VCaP (cell line): ENCODE results near the gene SMCHD1.

Experiments
- H3K27ac ChIP-seq: fragments of 450-650 bp; 2 replicates; pipeline ENCODE4 v1.5.1; 2017
- TF ChIP-seq, protein P1 (sequence below): fragments of 450-650 bp; conservative IDR thresholded peaks from 2 replicates; pipeline ENCODE4 v1.5.1; 2017; ENCODE audit warnings: mild to moderate bottlenecking, moderate library complexity

The SMCHD1 gene

DNA sequence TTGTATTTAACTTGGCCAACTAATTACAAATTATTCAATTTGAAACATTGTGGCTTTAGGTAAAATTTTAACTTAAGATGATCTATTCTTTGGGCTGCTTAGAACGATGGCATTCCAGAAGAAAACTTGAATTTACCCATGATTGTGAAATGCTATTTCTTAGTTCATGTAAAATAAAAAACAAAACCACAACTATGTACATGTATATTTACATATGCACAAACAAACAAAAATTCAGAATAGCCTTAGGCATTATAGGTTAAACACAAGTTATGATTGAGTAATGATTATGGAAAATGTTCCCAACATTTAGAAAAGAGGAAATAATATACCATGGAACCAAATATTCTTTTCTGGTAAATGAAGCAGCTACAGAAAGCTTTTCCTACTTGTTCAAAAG lies 3.5 kb upstream of the SMCHD1 start:
- TF ChIP-seq, protein P1, sequence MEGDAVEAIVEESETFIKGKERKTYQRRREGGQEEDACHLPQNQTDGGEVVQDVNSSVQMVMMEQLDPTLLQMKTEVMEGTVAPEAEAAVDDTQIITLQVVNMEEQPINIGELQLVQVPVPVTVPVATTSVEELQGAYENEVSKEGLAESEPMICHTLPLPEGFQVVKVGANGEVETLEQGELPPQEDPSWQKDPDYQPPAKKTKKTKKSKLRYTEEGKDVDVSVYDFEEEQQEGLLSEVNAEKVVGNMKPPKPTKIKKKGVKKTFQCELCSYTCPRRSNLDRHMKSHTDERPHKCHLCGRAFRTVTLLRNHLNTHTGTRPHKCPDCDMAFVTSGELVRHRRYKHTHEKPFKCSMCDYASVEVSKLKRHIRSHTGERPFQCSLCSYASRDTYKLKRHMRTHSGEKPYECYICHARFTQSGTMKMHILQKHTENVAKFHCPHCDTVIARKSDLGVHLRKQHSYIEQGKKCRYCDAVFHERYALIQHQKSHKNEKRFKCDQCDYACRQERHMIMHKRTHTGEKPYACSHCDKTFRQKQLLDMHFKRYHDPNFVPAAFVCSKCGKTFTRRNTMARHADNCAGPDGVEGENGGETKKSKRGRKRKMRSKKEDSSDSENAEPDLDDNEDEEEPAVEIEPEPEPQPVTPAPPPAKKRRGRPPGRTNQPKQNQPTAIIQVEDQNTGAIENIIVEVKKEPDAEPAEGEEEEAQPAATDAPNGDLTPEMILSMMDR, result no peak
- no peak overlapping the region for H3K27ac ChIP-seq

DNA sequence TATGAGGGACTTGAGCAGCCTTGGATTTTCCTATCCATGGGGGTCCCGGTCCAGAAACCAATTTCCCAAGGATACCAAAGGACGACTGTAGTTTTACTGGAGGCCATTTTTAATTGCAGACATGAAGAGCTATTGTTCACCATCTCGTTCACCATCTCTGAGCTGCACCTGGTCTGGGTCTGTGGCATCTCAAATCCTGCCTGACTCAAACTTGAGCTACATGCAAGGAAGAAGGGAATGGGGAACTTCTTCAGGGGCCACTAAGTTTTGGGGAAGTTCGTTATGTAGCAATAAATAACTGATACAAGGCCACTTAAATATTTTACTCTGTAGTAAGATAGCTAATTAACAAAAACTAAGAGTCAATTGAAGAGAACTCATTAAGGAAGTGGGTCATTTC lies 2.1 kb upstream of the SMCHD1 start:
- TF ChIP-seq, protein P1, result no peak
- no peak overlapping the region for H3K27ac ChIP-seq

DNA sequence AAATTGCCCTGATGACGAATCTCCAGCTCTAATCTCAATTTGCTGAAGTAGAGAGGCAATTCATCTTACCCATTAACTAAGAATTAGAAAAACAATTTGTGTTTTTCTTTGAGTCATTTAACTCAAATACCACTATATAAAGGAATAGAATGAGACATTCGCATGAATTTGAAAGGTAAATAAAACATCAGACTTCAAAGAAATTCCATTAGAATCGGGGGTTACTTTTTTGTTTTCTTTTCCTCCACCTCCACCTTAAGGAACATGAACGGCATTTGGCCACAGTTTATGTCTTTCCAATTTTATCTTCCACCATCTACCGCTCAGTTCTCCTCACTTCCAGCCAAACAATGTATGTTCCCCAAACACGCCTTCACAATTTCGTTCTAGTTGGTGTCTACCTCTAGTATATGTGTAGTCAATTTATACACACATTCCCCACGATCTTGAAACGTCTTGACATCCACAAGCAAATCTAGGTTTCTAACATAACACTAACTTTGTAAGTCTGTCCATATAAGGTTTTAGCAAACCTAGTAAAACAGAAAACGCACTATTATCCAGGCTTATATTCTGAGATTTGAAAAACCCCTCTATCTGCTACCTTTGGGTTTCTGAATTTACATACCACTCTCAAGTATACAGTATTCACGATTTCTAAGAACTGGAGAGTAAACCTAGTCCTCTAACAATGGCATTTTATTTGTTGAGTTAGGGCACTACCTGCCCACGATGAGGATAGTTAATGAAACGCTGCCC lies 1.2 kb upstream of the SMCHD1 start:
- peak overlapping the region; percentile 93 for H3K27ac ChIP-seq
- TF ChIP-seq, protein P1, result no peak

DNA sequence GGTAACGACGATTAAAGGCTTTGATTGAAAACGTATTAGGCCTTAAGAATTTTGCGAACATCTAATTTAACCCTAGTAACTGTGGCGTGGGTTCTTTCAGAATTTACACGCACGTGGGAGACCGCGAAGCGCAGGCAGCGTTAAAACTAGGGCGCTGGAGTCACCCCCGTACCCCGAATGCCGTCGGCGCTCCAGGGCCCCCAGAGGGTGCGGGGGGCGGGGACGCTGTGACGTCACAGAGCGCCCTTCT lies 673 bp upstream of the SMCHD1 start:
- H3K27ac ChIP-seq, result peak overlapping the region; percentile 93
- TF ChIP-seq, protein P1, result no peak

DNA sequence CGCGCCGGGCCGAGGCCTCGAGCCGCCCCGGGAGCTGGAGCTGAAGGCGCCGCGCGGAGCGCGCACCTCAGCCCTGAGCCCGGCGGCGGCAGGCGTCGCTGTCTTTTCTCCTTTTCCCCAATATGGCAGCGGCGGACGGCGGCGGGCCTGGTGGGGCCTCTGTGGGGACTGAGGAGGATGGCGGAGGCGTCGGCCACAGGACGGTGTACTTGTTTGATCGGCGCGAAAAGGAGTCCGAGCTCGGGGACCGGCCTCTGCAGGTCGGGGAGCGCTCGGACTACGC lies 369 bp downstream of the SMCHD1 start:
- TF ChIP-seq, protein P1, result no peak
- peak overlapping the region; percentile 93 for H3K27ac ChIP-seq

DNA sequence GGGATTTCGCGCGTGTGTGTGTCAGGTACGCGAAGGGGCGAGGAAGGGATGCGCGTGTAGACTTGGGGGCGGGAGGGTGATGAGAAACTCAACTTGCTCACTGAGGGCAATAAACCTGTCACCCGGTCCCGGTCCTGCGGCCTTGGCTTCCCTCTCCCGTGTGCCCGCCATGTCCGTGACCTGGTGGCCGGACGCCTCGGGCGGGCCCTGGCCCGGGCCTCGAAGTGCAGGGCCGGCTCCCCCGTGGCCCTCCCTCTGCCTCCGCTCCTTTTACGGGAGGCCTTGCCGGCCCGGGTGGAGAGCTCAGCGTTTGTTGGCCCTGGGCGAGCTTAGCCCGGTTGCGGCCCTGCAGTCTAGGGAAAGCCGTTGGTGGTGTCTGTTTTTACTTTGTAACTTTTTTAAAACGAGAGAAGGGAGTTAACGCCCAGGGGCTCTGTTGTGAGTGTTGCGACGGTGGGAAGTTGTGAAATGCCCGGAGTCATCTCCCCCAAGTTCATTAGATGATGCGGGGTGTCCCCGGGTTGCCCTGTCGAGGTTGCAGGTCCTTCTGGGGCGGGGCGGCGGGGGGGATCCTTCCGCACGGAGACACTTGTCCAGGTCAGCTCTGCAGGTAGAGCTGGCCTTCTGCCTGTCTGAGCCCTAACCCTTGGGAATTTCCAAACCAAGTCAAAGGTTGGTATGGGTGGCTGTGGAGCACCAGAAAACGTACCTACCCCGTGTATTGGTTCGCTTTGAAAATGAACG lies 883 bp downstream of the SMCHD1 start:
- H3K27ac ChIP-seq, result peak overlapping the region; percentile 93
- TF ChIP-seq, protein P1, result no peak

DNA sequence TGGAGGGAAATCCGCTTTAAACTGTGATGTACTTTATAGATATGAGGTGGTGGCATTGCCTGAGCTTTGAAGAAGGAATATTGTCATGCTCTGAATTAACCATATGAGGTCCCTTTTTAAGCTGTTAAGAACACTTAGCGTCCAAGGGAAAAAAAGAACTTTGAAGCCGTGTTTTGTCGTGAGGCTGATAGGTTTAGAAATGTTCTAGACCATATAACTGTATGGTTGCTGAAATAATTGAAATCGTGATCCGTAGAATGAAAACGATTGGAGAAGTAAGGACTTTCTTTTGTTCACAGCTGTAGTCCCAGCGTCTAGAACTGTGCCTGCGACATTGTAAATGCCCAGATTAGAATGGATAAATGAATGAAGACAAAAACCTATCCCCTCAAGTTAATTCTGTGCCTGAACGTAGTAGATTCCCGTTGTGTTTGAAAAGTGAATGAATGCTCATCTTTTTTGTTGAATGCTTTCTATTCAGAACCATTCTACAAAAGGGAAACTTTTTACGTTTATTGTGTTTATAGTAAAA lies 1.5 kb downstream of the SMCHD1 start:
- TF ChIP-seq, protein P1, result no peak
- H3K27ac ChIP-seq, result peak overlapping the region; percentile 93
